RWPE2 (cell line): ENCODE measurements around the gene OR4K2.

ENCODE experiments used
- ATAC-seq: fragments of 200-7000 bp; cut with Tn5 transposase; 3 replicates; pipeline ENCODE4 v1.9.1; 2021; ENCODE audit warnings: low read depth
- DNase-seq: peaks from one replicate; pipeline ENCODE4 v3.0.0-alpha.2; 2020; ENCODE audit warnings: low spot score
- H3K27ac ChIP-seq: fragments of 450-650 bp; 2 replicates; pipeline ENCODE4 v1.5.1; 2017; ENCODE audit warnings: mild to moderate bottlenecking; ENCODE audit not compliant: poor library complexity, severe bottlenecking
- H3K27me3 ChIP-seq: fragments of 250-450 bp; sonication (Bioruptor Pico); 2 replicates; pipeline ENCODE4 v1.5.1; 2021; ENCODE audit warnings: mild to moderate bottlenecking, moderate library complexity; ENCODE audit not compliant: insufficient read depth, poor library complexity, severe bottlenecking
- H3K36me3 ChIP-seq: fragments of 250-450 bp; sonication (Bioruptor Pico); 2 replicates; pipeline ENCODE4 v1.5.1; 2020; ENCODE audit warnings: low read depth, mild to moderate bottlenecking, moderate library complexity
- H3K4me1 ChIP-seq: fragments of 250-450 bp; sonication (Bioruptor Pico); 2 replicates; pipeline ENCODE4 v1.5.1; 2021; ENCODE audit warnings: mild to moderate bottlenecking, moderate library complexity; ENCODE audit not compliant: insufficient read depth, poor library complexity, severe bottlenecking
- H3K4me3 ChIP-seq: fragments of 250-450 bp; sonication (Bioruptor Pico); 2 replicates; pipeline ENCODE4 v1.5.1; 2021; ENCODE audit warnings: mild to moderate bottlenecking, moderate library complexity; ENCODE audit not compliant: severe bottlenecking
- H3K9me3 ChIP-seq: fragments of 250-450 bp; sonication (Bioruptor Pico); 2 replicates; pipeline ENCODE4 v1.5.1; 2021; ENCODE audit warnings: mild to moderate bottlenecking, moderate library complexity; ENCODE audit not compliant: severe bottlenecking
- TF ChIP-seq, protein P1 (sequence below): fragments of 450-650 bp; IDR thresholded peaks from one replicate; pipeline ENCODE4 v1.5.1; 2017; ENCODE audit warnings: mild to moderate bottlenecking, moderate library complexity; ENCODE audit not compliant: poor library complexity, severe bottlenecking

Gene OR4K2

DNA sequence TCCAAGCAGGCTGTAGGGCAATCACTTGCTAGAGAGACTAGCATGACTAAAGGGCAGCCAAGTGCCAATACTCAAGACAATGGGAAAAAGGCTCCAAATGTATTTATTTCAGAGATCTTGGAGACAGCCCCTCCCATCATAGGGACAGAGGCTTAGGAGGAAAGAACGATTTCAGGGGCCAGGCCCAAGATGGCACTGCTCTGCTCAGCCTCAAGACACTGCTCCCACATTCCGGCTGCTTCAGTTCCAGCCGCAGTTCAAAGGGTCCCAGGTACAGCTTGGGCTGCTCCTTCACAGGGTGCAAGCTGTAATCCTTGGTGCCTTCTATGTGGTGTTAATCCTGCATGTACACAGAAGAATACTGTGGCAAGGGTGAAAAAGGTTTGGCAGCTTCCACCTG lies 26.1 kb downstream of the OR4K2 start:
- Histone ChIP-seq H3K4me1 (no peaks in the 10 kb centered on the region), H3K27ac (no peak overlapping the region), H3K9me3 (peaks cover 2% of the 10 kb centered on the region), H3K27me3 (no peaks in the 10 kb centered on the region), H3K4me3 (no peak overlapping the region), H3K36me3 (no peaks in the 10 kb centered on the region)
- no peak for DNase-seq
- ATAC-seq = no peak
- TF ChIP-seq, protein P1, sequence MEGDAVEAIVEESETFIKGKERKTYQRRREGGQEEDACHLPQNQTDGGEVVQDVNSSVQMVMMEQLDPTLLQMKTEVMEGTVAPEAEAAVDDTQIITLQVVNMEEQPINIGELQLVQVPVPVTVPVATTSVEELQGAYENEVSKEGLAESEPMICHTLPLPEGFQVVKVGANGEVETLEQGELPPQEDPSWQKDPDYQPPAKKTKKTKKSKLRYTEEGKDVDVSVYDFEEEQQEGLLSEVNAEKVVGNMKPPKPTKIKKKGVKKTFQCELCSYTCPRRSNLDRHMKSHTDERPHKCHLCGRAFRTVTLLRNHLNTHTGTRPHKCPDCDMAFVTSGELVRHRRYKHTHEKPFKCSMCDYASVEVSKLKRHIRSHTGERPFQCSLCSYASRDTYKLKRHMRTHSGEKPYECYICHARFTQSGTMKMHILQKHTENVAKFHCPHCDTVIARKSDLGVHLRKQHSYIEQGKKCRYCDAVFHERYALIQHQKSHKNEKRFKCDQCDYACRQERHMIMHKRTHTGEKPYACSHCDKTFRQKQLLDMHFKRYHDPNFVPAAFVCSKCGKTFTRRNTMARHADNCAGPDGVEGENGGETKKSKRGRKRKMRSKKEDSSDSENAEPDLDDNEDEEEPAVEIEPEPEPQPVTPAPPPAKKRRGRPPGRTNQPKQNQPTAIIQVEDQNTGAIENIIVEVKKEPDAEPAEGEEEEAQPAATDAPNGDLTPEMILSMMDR = no peak

DNA sequence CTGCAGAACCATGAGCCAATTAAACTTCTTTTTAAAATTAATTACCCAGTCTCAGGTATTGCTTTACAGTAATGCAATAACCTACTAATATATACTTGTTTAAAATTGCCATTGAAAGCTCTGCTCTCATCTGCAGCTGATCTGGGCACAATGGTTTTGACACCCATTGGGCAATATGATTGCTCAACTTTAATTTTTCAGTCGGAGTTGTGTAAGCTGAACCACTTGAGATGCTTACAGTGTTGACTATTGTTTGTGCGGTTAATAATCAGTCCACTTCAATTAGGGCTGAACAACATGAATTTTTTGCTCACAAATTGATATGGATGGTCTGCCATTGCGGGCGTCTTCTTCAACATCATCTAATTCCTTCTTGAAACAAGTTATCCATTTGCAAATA lies 27.5 kb downstream of the OR4K2 start:
- H3K4me3 ChIP-seq = no peak overlapping the region
- no peak for DNase-seq
- peaks cover 2% of the 10 kb centered on the region for H3K9me3 ChIP-seq
- no peaks in the 10 kb centered on the region for H3K4me1 ChIP-seq
- no peaks in the 10 kb centered on the region for H3K36me3 ChIP-seq
- no peak overlapping the region for H3K27ac ChIP-seq
- TF ChIP-seq, protein P1 = no peak
- no peaks in the 10 kb centered on the region for H3K27me3 ChIP-seq
- ATAC-seq = no peak

DNA sequence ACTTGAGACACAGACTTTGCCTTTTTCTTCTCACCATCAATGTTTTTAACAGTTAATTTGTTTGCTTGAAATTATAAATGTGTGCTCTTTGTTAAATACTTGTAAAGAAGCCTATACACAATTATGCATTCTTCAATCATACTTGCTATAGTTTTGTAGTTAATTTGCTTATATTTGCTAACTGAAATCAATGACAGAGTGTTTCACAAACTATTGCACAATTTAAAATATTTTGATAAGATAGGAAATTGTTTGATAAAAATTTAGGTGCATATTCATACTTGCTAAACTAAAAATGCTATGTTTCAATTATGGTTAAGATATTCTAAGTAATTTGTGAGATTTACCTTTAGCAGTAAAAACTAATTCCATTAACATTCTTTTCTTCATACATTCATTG lies 31.7 kb downstream of the OR4K2 start:
- H3K4me3 ChIP-seq = no peak overlapping the region
- TF ChIP-seq, protein P1 = no peak
- DNase-seq (no peak), ATAC-seq (no peak)
- H3K27ac ChIP-seq = no peak overlapping the region
- H3K4me1 ChIP-seq = no peaks in the 10 kb centered on the region
- no peaks in the 10 kb centered on the region for H3K36me3 ChIP-seq
- H3K27me3 ChIP-seq = peaks cover 4% of the 10 kb centered on the region
- H3K9me3 ChIP-seq = no peaks in the 10 kb centered on the region

DNA sequence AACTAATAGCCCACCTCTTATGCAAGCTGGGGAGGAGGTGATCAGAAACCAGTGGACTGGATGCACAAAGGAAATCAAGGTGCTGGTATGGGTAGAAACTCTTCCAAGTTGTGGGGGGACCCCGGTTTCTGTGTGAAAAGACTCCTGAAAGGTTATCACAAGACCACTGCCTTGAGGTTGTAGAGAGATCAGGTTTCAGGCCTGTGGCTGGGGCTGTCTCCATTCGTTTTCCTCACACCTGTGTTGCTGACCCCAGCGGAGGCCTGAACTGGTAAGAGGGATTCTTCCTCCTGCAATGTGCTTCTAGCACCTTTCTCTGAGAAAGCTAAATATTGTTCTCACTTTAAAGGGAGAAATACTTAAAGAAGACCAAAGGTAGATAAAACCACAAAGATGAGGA lies 36.2 kb downstream of the OR4K2 start:
- no peaks in the 10 kb centered on the region for H3K36me3 ChIP-seq
- no peaks in the 10 kb centered on the region for H3K4me1 ChIP-seq
- no peak for ATAC-seq
- peaks cover 4% of the 10 kb centered on the region for H3K27me3 ChIP-seq
- H3K4me3 ChIP-seq = no peak overlapping the region
- H3K9me3 ChIP-seq = no peaks in the 10 kb centered on the region
- no peak overlapping the region for H3K27ac ChIP-seq
- TF ChIP-seq, protein P1 = no peak
- DNase-seq = no peak

DNA sequence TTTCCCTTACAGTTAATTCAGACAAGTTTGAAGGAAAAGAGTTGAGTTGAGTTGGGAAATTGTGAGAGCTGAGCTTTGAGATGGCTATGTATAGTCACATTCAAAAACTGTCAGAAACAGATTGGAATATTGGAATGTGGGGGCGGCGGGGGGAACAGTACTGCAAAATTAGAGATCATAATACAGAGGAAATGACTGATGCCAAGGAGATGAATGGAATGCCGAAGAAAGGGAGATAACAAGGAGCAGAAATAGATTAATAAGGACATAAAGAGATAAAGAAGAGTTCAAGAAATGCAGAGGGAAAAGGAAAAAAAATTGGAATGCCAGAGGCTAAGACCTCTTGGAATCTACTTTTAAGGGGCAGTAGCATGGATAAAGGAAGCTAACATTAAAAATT lies 42.3 kb downstream of the OR4K2 start:
- DNase-seq (no peak), ATAC-seq (no peak)
- H3K4me3 ChIP-seq = no peak overlapping the region
- H3K27me3 ChIP-seq = peaks cover 3% of the 10 kb centered on the region
- no peak overlapping the region for H3K27ac ChIP-seq
- no peaks in the 10 kb centered on the region for H3K4me1 ChIP-seq
- no peaks in the 10 kb centered on the region for H3K36me3 ChIP-seq
- no peaks in the 10 kb centered on the region for H3K9me3 ChIP-seq
- TF ChIP-seq, protein P1 = no peak
